Panc1 (cell line): ENCODE results near the gene PSENEN. TPM values are rescaled to one million over a fixed set of nuclear protein-coding genes. Genes with fewer than 3 reads are reported as not detected.

ENCODE experiments used
- ATAC-seq: fragments of 200-7000 bp; cut with Tn5 transposase; 2 replicates; pipeline ENCODE4 v1.9.1; 2020; ENCODE audit warnings: mild to moderate bottlenecking, moderate library complexity
- BruUV-seq: library from RNA; stranded (reverse); fragments of 400-500 nt; replicated peaks from 2 replicates; lab custom pipeline; 2021; lab: Mats Ljungman, UMichigan
- CTCF ChIA-PET: fragments of 300-600 bp; sonication (Branson Sonifier 250); formaldehyde crosslinking; loops from one replicate; lab custom pipeline; 2022; ENCODE audit warnings: antibody characterized with exemption; lab: Charles Lee
- POLR2A ChIA-PET: fragments of 300-600 bp; sonication (Branson Sonifier 250); formaldehyde crosslinking; loops from one replicate; lab custom pipeline; 2022; ENCODE audit warnings: antibody characterized with exemption; lab: Charles Lee
- DNase-seq: peaks from one replicate; pipeline ENCODE4 v3.0.0-alpha.2; 2010; ENCODE audit warnings: low read depth, low spot score
- H3K27ac ChIP-seq: 2 replicates; pipeline ENCODE4 v1.5.1; 2011; ENCODE audit warnings: mild to moderate bottlenecking, low read length, inconsistent platforms
- H3K27me3 ChIP-seq: fragments of 200-500 bp; sonication (Bioruptor generic); 2 replicates; pipeline ENCODE4 v1.6.0; 2014; ENCODE audit warnings: low read length, inconsistent platforms; ENCODE audit not compliant: control insufficient read depth, insufficient read depth
- H3K36me3 ChIP-seq: fragments of 200-500 bp; sonication (Bioruptor generic); 2 replicates; pipeline ENCODE4 v1.5.1; 2014; ENCODE audit warnings: inconsistent platforms, mild to moderate bottlenecking, low read length, moderate library complexity; ENCODE audit not compliant: control insufficient read depth, insufficient read depth
- H3K4me1 ChIP-seq: 2 replicates; pipeline ENCODE4 v1.5.1; 2011; ENCODE audit warnings: inconsistent platforms, mild to moderate bottlenecking, low read length, moderate library complexity; ENCODE audit not compliant: control insufficient read depth, insufficient read depth
- H3K4me3 ChIP-seq, 2 experiments: 2 replicates each; pipeline ENCODE4 v1.5.1; 2011 to 2012; ENCODE audit warnings: low read depth in 2 of 2, low read length in 2 of 2, mild to moderate bottlenecking in 2 of 2, inconsistent platforms in 1 of 2, moderate library complexity in 1 of 2
- H3K9me3 ChIP-seq: fragments of 200-500 bp; sonication (Bioruptor generic); 2 replicates; pipeline ENCODE4 v1.5.1; 2014; ENCODE audit warnings: low read depth, mild to moderate bottlenecking, inconsistent platforms, low read length, moderate library complexity; ENCODE audit not compliant: control insufficient read depth, insufficient read depth
- POLR2AphosphoS5 ChIP-seq: IDR thresholded peaks from 2 replicates; pipeline ENCODE4 v1.6.1; 2012; ENCODE audit warnings: mild to moderate bottlenecking, low read depth, low read length, moderate library complexity
- SIN3A ChIP-seq: IDR thresholded peaks from 2 replicates; pipeline ENCODE4 v1.6.1; 2012; ENCODE audit warnings: low read depth, mild to moderate bottlenecking, low read length, moderate library complexity, borderline replicate concordance; ENCODE audit not compliant: insufficient read depth
- TCF7L2 ChIP-seq: IDR thresholded peaks from 2 replicates; pipeline ENCODE4 v1.6.1; 2011; ENCODE audit warnings: mild to moderate bottlenecking, low read depth, low read length, inconsistent platforms
- in situ Hi-C: cut with HindIII; loops from 2 replicates; pipeline ENCODE4 v1.10.0; 2016; ENCODE audit warnings: low sequenced_read_pairs, low pct_unique_long_range_greater_than_20kb
- intact Hi-C: fragments of 100-400 bp; cut with micrococcal nuclease; formaldehyde crosslinking; loops from one replicate; pipeline ENCODE4 v1.10.0; 2022; ENCODE audit not compliant: unreplicated experiment
- total RNA-seq: library from RNA; stranded (reverse); gene quantifications from one replicate; pipeline ENCODE4 v1.2.1, GENCODE V29; 2021; ENCODE audit not compliant: unreplicated experiment
- TF ChIP-seq, protein P1 (sequence below), 2 experiments: IDR thresholded peaks; 2 replicates each; pipeline ENCODE4 v1.6.1; 2011 to 2012; ENCODE audit warnings: low read depth in 2 of 2, control low read depth in 1 of 2, low read length in 1 of 2, mild to moderate bottlenecking in 1 of 2, moderate library complexity in 1 of 2; ENCODE audit not compliant: insufficient read depth in 1 of 2
- TF ChIP-seq, protein P2 (sequence below): fragments of 450-650 bp; IDR thresholded peaks from 2 replicates; pipeline ENCODE4 v1.5.1; 2017; ENCODE audit warnings: mild to moderate bottlenecking

The PSENEN gene
- total RNA-seq, 1 experiment from 2014 or later = 169 TPM

DNA sequence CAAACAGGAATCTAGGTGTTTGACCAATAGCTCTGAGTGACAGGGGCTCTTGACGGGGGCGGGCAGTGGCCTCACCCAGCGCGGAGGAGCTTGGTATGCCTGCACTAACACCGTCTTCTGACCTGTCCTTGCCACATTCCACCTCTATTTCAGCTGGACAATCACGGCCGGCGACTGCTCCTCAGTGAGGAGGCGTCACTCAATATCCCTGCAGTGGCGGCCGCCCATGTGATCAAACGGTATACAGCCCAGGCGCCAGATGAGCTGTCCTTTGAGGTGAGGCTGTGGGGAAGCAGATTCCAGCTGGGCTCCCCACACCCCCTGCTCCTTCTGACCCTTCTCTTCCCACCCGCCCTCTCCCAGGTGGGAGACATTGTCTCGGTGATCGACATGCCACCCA lies 34.6 kb downstream of the PSENEN start:
- Histone ChIP-seq H3K27ac (no peak overlapping the region), H3K4me3 (no peak overlapping the region), H3K36me3 (no peaks in the 10 kb centered on the region), H3K9me3 (no peaks in the 10 kb centered on the region), H3K27me3 (no peaks in the 10 kb centered on the region), H3K4me1 (peaks cover 7% of the 10 kb centered on the region; the same call in 1 of the 2 replicates)
- ChIA-PET CTCF (no interaction called here), POLR2A (no interaction called here)
- ATAC-seq = no peak
- in situ Hi-C loops = no loop called here
- TF ChIP-seq POLR2AphosphoS5 = no peak
- DNase-seq = no peak
- intact Hi-C loops = no loop called here
- no TSS peak for BruUV-seq

DNA sequence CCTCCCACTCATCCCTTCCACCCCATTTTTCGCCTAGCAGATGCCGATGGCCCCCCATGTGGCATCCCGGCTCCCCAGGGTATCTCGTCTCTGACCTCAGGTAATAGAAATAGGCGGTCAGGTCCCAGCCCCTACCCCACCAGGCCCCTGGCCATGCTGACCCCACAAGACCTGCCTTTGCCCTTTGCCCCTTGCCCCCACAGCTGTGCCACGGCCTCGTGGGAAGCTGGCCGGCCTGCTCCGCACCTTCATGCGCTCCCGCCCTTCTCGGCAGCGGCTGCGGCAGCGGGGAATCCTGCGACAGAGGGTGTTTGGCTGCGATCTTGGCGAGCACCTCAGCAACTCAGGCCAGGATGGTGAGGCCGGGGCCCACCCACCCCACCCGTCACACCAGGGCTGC lies 35.3 kb downstream of the PSENEN start:
- Histone ChIP-seq H3K4me3 (no peak overlapping the region), H3K36me3 (no peaks in the 10 kb centered on the region), H3K9me3 (no peaks in the 10 kb centered on the region), H3K27ac (no peak overlapping the region), H3K4me1 (peaks cover 7% of the 10 kb centered on the region; the same call in 1 of the 2 replicates), H3K27me3 (no peaks in the 10 kb centered on the region)
- in situ Hi-C loops (no loop called here), intact Hi-C loops (no loop called here)
- BruUV-seq = no TSS peak
- ChIA-PET CTCF (no interaction called here), POLR2A (interaction anchor here (0.6 kb wide), 1 partner anchor 12 kb away, joined by 4 read pairs; no protein-coding TSS in a partner anchor)
- DNase-seq = no peak
- ATAC-seq = no peak
- TF ChIP-seq, protein P1, sequence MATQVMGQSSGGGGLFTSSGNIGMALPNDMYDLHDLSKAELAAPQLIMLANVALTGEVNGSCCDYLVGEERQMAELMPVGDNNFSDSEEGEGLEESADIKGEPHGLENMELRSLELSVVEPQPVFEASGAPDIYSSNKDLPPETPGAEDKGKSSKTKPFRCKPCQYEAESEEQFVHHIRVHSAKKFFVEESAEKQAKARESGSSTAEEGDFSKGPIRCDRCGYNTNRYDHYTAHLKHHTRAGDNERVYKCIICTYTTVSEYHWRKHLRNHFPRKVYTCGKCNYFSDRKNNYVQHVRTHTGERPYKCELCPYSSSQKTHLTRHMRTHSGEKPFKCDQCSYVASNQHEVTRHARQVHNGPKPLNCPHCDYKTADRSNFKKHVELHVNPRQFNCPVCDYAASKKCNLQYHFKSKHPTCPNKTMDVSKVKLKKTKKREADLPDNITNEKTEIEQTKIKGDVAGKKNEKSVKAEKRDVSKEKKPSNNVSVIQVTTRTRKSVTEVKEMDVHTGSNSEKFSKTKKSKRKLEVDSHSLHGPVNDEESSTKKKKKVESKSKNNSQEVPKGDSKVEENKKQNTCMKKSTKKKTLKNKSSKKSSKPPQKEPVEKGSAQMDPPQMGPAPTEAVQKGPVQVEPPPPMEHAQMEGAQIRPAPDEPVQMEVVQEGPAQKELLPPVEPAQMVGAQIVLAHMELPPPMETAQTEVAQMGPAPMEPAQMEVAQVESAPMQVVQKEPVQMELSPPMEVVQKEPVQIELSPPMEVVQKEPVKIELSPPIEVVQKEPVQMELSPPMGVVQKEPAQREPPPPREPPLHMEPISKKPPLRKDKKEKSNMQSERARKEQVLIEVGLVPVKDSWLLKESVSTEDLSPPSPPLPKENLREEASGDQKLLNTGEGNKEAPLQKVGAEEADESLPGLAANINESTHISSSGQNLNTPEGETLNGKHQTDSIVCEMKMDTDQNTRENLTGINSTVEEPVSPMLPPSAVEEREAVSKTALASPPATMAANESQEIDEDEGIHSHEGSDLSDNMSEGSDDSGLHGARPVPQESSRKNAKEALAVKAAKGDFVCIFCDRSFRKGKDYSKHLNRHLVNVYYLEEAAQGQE (IDR thresholded peaks at IDR 0.05; ENCODE audit: insufficient read depth in 1 of 2, low read depth in 2 of 2, low read length in 1 of 2) = no peak
- TF ChIP-seq, protein P2, sequence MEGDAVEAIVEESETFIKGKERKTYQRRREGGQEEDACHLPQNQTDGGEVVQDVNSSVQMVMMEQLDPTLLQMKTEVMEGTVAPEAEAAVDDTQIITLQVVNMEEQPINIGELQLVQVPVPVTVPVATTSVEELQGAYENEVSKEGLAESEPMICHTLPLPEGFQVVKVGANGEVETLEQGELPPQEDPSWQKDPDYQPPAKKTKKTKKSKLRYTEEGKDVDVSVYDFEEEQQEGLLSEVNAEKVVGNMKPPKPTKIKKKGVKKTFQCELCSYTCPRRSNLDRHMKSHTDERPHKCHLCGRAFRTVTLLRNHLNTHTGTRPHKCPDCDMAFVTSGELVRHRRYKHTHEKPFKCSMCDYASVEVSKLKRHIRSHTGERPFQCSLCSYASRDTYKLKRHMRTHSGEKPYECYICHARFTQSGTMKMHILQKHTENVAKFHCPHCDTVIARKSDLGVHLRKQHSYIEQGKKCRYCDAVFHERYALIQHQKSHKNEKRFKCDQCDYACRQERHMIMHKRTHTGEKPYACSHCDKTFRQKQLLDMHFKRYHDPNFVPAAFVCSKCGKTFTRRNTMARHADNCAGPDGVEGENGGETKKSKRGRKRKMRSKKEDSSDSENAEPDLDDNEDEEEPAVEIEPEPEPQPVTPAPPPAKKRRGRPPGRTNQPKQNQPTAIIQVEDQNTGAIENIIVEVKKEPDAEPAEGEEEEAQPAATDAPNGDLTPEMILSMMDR = no peak
- TF ChIP-seq POLR2AphosphoS5 (no peak), SIN3A (no peak), TCF7L2 (no peak)

DNA sequence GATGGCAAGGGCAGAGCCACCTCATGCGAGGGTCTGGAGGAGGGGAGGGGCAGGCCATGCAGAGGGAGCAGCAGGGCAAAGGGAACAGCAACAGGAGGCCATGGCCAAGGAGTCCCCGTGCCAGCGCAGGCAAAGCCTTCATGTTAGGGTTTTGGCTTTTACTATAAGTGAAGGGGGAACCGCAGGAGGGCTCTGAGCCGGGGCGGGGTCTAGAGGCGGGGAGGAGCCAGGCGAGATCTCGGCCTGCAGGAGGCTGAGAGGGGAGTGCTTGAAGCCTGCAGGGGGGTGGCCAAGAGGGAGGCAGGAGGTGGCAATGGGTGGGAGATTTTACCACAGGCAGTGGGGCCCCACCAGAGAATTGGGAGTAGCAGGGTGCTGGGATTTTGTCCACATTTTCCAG lies 36.2 kb downstream of the PSENEN start:
- Histone ChIP-seq H3K27ac (no peak overlapping the region), H3K27me3 (no peaks in the 10 kb centered on the region), H3K9me3 (no peaks in the 10 kb centered on the region), H3K36me3 (no peaks in the 10 kb centered on the region), H3K4me3 (no peak overlapping the region), H3K4me1 (peaks cover 1% of the 10 kb centered on the region; the same call in 1 of the 2 replicates)
- in situ Hi-C loops = no loop called here
- CTCF ChIA-PET = no interaction called here
- DNase-seq (no peak), ATAC-seq (no peak)
- POLR2A ChIA-PET = no interaction called here
- TF ChIP-seq, protein P1 (IDR thresholded peaks at IDR 0.05; ENCODE audit: insufficient read depth in 1 of 2, low read depth in 2 of 2, low read length in 1 of 2) = no peak
- TF ChIP-seq SIN3A = no peak
- TF ChIP-seq POLR2AphosphoS5 = no peak
- no peak for TF ChIP-seq TCF7L2
- no TSS peak for BruUV-seq
- intact Hi-C loops = no loop called here
